ENCODE data around the gene VAC14. TPM values are rescaled to one million over a fixed set of nuclear protein-coding genes. Genes with fewer than 3 reads are reported as not detected.
A peak's percentile ranks its signal among the peaks of the same experiment; 100 is the strongest.

The VAC14 gene
- total RNA-seq, 1 experiment from 2014 or later = 49.9 TPM

GRCh38 chr16:70692130-70692872, 108.7 kb downstream of the VAC14 start:
- Histone ChIP-seq H4K20me1 (ENCODE audit: control insufficient read depth, insufficient read depth, insufficient read length) (no peaks in the 10 kb centered on the region), H2BK15ac (ENCODE audit: low read depth, low read length) (no peak overlapping the region), H3K9me3 (ENCODE audit: control insufficient read depth, low read depth, low read length) (no peaks in the 10 kb centered on the region), H2BK20ac (ENCODE audit: low read depth, low read length, poor library complexity, severe bottlenecking) (no peak overlapping the region), H4K5ac (ENCODE audit: insufficient read length, low read depth, low read length) (no peak overlapping the region), H4K91ac (ENCODE audit: insufficient read length, low read depth, low read length) (no peak overlapping the region), H2BK5ac (ENCODE audit: insufficient read length, low read length) (no peak overlapping the region), H3K14ac (ENCODE audit: insufficient read depth, low read length) (peak overlapping the region; percentile 10; the same call in 1 of the 2 replicates), H3K18ac (ENCODE audit: insufficient read length, low read depth, low read length) (no peak overlapping the region), H3K23ac (ENCODE audit: insufficient read length, low read depth, low read length) (no peak overlapping the region), H2BK120ac (ENCODE audit: low read depth, low read length, poor library complexity, severe bottlenecking) (no peak overlapping the region), H3K4me2 (ENCODE audit: insufficient read depth, insufficient read length, low read length) (no peak overlapping the region), H3K27me3 (ENCODE audit: insufficient read depth, low read length) (no peaks in the 10 kb centered on the region), H3K79me1 (ENCODE audit: insufficient read depth, low read depth, low read length, poor library complexity, severe bottlenecking) (no peaks in the 10 kb centered on the region), H3K79me2 (ENCODE audit: insufficient read depth, low read length) (no peaks in the 10 kb centered on the region), H2AFZ (ENCODE audit: low read length) (no peak overlapping the region), H3K4me1 (ENCODE audit: insufficient read depth, low read length) (peaks cover 6% of the 10 kb centered on the region; the same call in 1 of the 2 replicates), H3K9ac (ENCODE audit: extremely low read depth, insufficient read length, low read length) (no peak overlapping the region), H4K8ac (replicated peaks; ENCODE audit: insufficient read length, low read depth, low read length) (no peak overlapping the region), H3K27ac (ENCODE audit: insufficient read length, low read depth, low read length) (no peak overlapping the region), H3K4ac (ENCODE audit: low read depth, low read length) (no peak overlapping the region; the same call in 1 of the 2 replicates), H2BK12ac (ENCODE audit: insufficient read length, low read depth, low read length) (no peak overlapping the region), H3T11ph (ENCODE audit: low read length) (no peak overlapping the region), H3K56ac (ENCODE audit: insufficient read length, low read depth, low read length) (no peak overlapping the region), H2AK5ac (ENCODE audit: insufficient read length, low read length) (no peak overlapping the region), H3K23me2 (ENCODE audit: insufficient read length, low read depth, low read length, poor library complexity, severe bottlenecking) (no peaks in the 10 kb centered on the region)
- Mint-ChIP-seq H3K36me3 (ENCODE audit: insufficient read depth in 1 of 3, low read depth in 3 of 3) (peaks cover 1 to 7% (median 4%) of the 10 kb centered on the region in 3 experiments; a peak in 5 of 7 replicates), H3K27ac (no peak overlapping the region), H3K27me3 (ENCODE audit: low read depth) (no peaks in the 10 kb centered on the region; the same call in 1 of the 2 replicates), H3K4me3 (no peak overlapping the region), H3K4me1 (peaks cover 32 to 40% of the 10 kb centered on the region in 2 experiments), H3K9me3 (no peaks in the 10 kb centered on the region)
- WGBS (ENCODE audit: extremely low coverage, insufficient read length, low lambda C conversion rate) = no CpG with 5 or more reads among the region's 14 CpGs
- DNase-seq = no peak
- no peak for TF ChIP-seq CTCF (conservative IDR thresholded peaks at IDR 0.05)
